Astrocyte of the cerebellum (primary cell): ENCODE results near the gene CDCA7.

Experiments
- DNase-seq: peaks from one replicate; pipeline ENCODE4 v3.0.0-alpha.2; 2011; ENCODE audit warnings: low read depth
- H3K4me3 ChIP-seq: 2 replicates; pipeline ENCODE4 v1.5.1; 2011; ENCODE audit warnings: mild to moderate bottlenecking, low read depth, low read length, moderate library complexity
- CTCF ChIP-seq: IDR thresholded peaks from 2 replicates; pipeline ENCODE4 v1.5.1; 2012; ENCODE audit warnings: low read length, low read depth, moderate library complexity, mild to moderate bottlenecking; ENCODE audit errors: missing control alignments
- in situ Hi-C: cut with HindIII; loops from 2 replicates; pipeline ENCODE4 v1.10.0; 2017; ENCODE audit warnings: low sequenced_read_pairs

Gene CDCA7

GRCh38 chr2:173417802-173418201 lies 63.1 kb downstream of the CDCA7 start:
- no peak overlapping the region for H3K4me3 ChIP-seq
- in situ Hi-C loops, result loop anchor here (5.0 to 25.0 kb wide), 2 partner anchors 79 to 919 kb away; partner anchors contain the start of gene SP9
- no peak for DNase-seq
- TF ChIP-seq CTCF, result no peak
